ENCODE results near the gene FNDC3B.

DNA sequence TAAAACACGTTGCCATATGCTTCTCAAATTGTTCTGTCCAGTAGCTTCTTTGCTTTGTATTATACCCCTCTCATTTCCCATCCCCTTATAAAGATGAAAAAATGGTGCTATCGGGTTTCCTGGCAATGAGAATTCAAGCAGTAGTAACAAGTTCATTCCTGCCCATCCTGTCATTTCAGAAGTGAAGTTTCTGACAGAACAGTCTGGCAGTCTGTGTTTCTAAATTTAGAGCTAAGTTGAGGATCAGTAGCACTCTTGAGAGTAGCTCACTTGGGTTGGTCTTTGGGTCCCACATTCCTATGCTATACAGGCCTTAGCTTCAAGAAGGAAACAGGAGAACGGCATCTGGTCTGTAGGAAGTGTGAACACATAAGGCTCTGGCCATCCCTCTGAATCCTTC, 274.3 kb downstream of the FNDC3B start:
- TF ChIP-seq, protein P1, sequence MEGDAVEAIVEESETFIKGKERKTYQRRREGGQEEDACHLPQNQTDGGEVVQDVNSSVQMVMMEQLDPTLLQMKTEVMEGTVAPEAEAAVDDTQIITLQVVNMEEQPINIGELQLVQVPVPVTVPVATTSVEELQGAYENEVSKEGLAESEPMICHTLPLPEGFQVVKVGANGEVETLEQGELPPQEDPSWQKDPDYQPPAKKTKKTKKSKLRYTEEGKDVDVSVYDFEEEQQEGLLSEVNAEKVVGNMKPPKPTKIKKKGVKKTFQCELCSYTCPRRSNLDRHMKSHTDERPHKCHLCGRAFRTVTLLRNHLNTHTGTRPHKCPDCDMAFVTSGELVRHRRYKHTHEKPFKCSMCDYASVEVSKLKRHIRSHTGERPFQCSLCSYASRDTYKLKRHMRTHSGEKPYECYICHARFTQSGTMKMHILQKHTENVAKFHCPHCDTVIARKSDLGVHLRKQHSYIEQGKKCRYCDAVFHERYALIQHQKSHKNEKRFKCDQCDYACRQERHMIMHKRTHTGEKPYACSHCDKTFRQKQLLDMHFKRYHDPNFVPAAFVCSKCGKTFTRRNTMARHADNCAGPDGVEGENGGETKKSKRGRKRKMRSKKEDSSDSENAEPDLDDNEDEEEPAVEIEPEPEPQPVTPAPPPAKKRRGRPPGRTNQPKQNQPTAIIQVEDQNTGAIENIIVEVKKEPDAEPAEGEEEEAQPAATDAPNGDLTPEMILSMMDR (IDR thresholded peaks at IDR 0.05), result no peak
- TF ChIP-seq POLR2A (IDR thresholded peaks at IDR 0.05), result no peak

All from suprapubic skin (tissue), 3 donors.